ENCODE data around the gene CIAO1. TPM values are rescaled to one million over a fixed set of nuclear protein-coding genes. Genes with fewer than 3 reads are reported as not detected.

CIAO1 gene
- total RNA-seq, 1 donor from 2014 or later: 43.2 TPM

Other genes with a start within 250 kb of the CIAO1 start
- 0.44 TPM for gene GPAT2, start 231.3 kb upstream of the CIAO1 start, total RNA-seq
- gene ADRA2B, start 149.7 kb upstream of the CIAO1 start, total RNA-seq: not detected
- gene ASTL, start 127.7 kb upstream of the CIAO1 start, total RNA-seq: 0.28 TPM
- 1.8 TPM for gene DUSP2, start 120.8 kb upstream of the CIAO1 start, total RNA-seq
- gene STARD7, start 57.4 kb upstream of the CIAO1 start, total RNA-seq: 66.1 TPM
- 34.3 TPM for gene TMEM127, start 228 bp upstream of the CIAO1 start, total RNA-seq
- gene SNRNP200, start 39.3 kb downstream of the CIAO1 start, total RNA-seq: 66.6 TPM
- 1.8 TPM for gene ITPRIPL1, start 59.1 kb downstream of the CIAO1 start, total RNA-seq
- 11.7 TPM for gene NCAPH, start 69.5 kb downstream of the CIAO1 start, total RNA-seq
- gene NEURL3, start 239.1 kb downstream of the CIAO1 start, total RNA-seq: not detected

All from esophagus mucosa (tissue), 1 donor.